ENCODE data around the gene KIAA0513. TPM values are rescaled to one million over a fixed set of nuclear protein-coding genes. Genes with fewer than 3 reads are reported as not detected.

KIAA0513 gene
- total RNA-seq, 4 donors from 2014 or later: 14.8 to 43.4 (median 28.5) TPM

GRCh38 chr16:84992717-84993075 lies 34.9 kb upstream of the KIAA0513 start:
- H3K36me3 ChIP-seq: peaks cover 0 to 65% of the 10 kb centered on the region in 2 donors
- peak; percentile 46 for ATAC-seq
- H3K27ac ChIP-seq: peak overlapping the region in 3 of 4 donors; percentile 40 to 86 (median 79)
- peak; percentile 19 for TF ChIP-seq POLR2AphosphoS5 (IDR thresholded peaks at IDR 0.05)
- no peak for TF ChIP-seq EP300 (IDR thresholded peaks at IDR 0.05)
- TF ChIP-seq POLR2A (IDR thresholded peaks at IDR 0.05): no peak
- no peak overlapping the region for H3K4me3 ChIP-seq
- H3K27me3 ChIP-seq: no peaks in the 10 kb centered on the region
- no peaks in the 10 kb centered on the region for H3K9me3 ChIP-seq
- H3K4me1 ChIP-seq: peaks cover 6 to 63% (median 22%) of the 10 kb centered on the region in 3 donors
- 57 to 59% methylated on average over 3 of the region's 3 CpGs for WGBS, 2 donors (ENCODE audit: low coverage in 1 of 2)

DNA sequence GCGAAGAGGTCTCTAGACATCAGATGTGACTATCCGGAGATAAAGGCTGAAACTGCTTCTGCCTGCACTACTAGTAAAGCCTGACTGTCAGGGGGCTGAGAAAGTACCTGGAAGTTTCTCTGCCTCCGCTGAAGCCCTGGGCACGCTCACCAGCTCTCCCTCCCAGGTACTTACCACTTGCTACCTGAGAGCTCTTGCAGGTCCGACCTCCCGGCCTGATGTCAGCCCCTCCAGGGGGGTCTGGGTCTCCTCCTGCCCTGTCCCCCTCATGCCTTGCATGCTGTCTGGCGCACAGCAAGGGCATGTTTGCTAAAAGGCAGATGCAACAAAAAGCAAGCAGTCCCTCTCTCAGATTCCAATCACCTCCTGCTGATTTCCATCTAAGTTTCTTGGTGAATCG lies 33.7 kb upstream of the KIAA0513 start:
- H3K4me1 ChIP-seq: peaks cover 6 to 75% (median 22%) of the 10 kb centered on the region in 3 donors
- H3K27ac ChIP-seq: peak overlapping the region; percentile 55 to 86 (median 82)
- H3K36me3 ChIP-seq: peaks cover 0 to 52% of the 10 kb centered on the region in 2 donors
- no peaks in the 10 kb centered on the region for H3K9me3 ChIP-seq
- WGBS, 2 donors (ENCODE audit: low coverage in 1 of 2): 83 to 85% methylated on average over 2 to 5 of the region's 8 CpGs
- ATAC-seq: no peak
- H3K4me3 ChIP-seq: no peak overlapping the region
- TF ChIP-seq POLR2AphosphoS5 (IDR thresholded peaks at IDR 0.05): no peak
- TF ChIP-seq, protein P1, sequence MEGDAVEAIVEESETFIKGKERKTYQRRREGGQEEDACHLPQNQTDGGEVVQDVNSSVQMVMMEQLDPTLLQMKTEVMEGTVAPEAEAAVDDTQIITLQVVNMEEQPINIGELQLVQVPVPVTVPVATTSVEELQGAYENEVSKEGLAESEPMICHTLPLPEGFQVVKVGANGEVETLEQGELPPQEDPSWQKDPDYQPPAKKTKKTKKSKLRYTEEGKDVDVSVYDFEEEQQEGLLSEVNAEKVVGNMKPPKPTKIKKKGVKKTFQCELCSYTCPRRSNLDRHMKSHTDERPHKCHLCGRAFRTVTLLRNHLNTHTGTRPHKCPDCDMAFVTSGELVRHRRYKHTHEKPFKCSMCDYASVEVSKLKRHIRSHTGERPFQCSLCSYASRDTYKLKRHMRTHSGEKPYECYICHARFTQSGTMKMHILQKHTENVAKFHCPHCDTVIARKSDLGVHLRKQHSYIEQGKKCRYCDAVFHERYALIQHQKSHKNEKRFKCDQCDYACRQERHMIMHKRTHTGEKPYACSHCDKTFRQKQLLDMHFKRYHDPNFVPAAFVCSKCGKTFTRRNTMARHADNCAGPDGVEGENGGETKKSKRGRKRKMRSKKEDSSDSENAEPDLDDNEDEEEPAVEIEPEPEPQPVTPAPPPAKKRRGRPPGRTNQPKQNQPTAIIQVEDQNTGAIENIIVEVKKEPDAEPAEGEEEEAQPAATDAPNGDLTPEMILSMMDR (IDR thresholded peaks at IDR 0.05): no peak
- TF ChIP-seq EP300 (IDR thresholded peaks at IDR 0.05): no peak
- TF ChIP-seq POLR2A (IDR thresholded peaks at IDR 0.05): no peak
- H3K27me3 ChIP-seq: no peaks in the 10 kb centered on the region

DNA sequence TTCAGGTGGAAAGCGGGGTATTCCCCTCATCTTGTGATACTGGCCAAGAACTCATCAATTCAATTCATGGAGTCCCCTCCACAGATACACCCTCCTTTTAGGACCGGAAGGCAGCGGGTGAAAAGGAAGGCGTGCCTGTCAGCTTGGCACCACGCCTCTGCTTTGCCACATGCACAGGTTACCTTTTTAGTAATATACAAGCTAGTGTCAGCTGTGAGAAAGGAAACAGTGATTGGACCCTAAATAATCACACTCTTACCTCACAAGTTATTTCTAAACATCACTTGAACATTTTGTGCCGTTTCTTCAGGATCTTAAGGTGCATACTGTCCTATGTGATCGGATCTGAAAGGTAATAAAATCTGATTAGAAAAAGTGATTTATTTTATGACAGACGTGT lies 31.9 kb upstream of the KIAA0513 start:
- H3K4me3 ChIP-seq: no peak overlapping the region
- TF ChIP-seq POLR2AphosphoS5 (IDR thresholded peaks at IDR 0.05): no peak
- no peak for TF ChIP-seq EP300 (IDR thresholded peaks at IDR 0.05)
- TF ChIP-seq, protein P1 (IDR thresholded peaks at IDR 0.05): no peak
- TF ChIP-seq POLR2A (IDR thresholded peaks at IDR 0.05): no peak
- H3K27ac ChIP-seq: peak overlapping the region in 3 of 4 donors; percentile 79 to 86 (median 84)
- H3K36me3 ChIP-seq: peaks cover 0 to 38% of the 10 kb centered on the region in 2 donors
- H3K27me3 ChIP-seq: no peaks in the 10 kb centered on the region
- H3K4me1 ChIP-seq: peaks cover 6 to 92% (median 37%) of the 10 kb centered on the region in 3 donors
- 93 to 97% methylated on average over 7 to 8 of the region's 8 CpGs for WGBS, 2 donors (ENCODE audit: low coverage in 1 of 2)
- no peak for ATAC-seq
- no peaks in the 10 kb centered on the region for H3K9me3 ChIP-seq

DNA sequence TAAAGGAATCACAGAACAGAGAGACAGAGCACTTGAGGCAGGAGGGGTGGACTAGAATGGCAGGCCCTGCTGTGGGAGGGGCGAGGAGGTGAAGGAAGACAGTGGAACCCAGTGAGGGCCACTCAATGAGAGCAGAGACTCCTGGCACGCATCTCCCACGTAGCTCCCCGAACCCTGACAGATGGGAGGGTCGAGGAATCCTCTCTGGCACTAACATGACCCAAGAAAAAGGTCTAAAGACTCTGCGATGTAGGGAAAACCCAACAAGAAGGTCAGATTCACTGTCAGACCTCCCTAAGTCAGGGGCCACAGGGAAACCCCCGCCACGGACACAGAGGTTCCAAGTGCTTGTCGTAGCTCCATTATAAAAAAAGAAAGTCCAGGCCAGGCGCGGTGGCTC lies 31.2 kb upstream of the KIAA0513 start:
- H3K9me3 ChIP-seq: no peaks in the 10 kb centered on the region
- no peaks in the 10 kb centered on the region for H3K27me3 ChIP-seq
- TF ChIP-seq, protein P1 (IDR thresholded peaks at IDR 0.05): no peak
- TF ChIP-seq POLR2AphosphoS5 (IDR thresholded peaks at IDR 0.05) (no peak), POLR2A (IDR thresholded peaks at IDR 0.05) (no peak), EP300 (IDR thresholded peaks at IDR 0.05) (no peak)
- peaks cover 0 to 35% of the 10 kb centered on the region in 2 donors for H3K36me3 ChIP-seq
- ATAC-seq: no peak
- H3K4me1 ChIP-seq: peaks cover 9 to 99% (median 44%) of the 10 kb centered on the region in 3 donors
- no peak overlapping the region for H3K4me3 ChIP-seq
- 87 to 96% methylated on average over 3 to 6 of the region's 11 CpGs for WGBS, 2 donors (ENCODE audit: low coverage in 1 of 2)
- H3K27ac ChIP-seq: peak overlapping the region in 3 of 4 donors; percentile 79 to 86 (median 84)

GRCh38 chr16:84999200-84999599 lies 28.4 kb upstream of the KIAA0513 start:
- WGBS, 2 donors (ENCODE audit: low coverage in 1 of 2): 55 to 58% methylated on average over 3 of the region's 3 CpGs
- Histone ChIP-seq H3K4me1 (peaks cover 10 to 99% (median 57%) of the 10 kb centered on the region in 3 donors), H3K27me3 (no peaks in the 10 kb centered on the region), H3K9me3 (no peaks in the 10 kb centered on the region), H3K4me3 (no peak overlapping the region), H3K27ac (peak overlapping the region; percentile 62 to 86 (median 82)), H3K36me3 (peaks cover 0 to 16% of the 10 kb centered on the region in 2 donors)
- TF ChIP-seq POLR2A (IDR thresholded peaks at IDR 0.05) (no peak), POLR2AphosphoS5 (IDR thresholded peaks at IDR 0.05) (no peak), EP300 (IDR thresholded peaks at IDR 0.05) (no peak)
- TF ChIP-seq, protein P1 (IDR thresholded peaks at IDR 0.05): no peak
- ATAC-seq: no peak
